HCT116 (cell line): ENCODE measurements around the gene MTA1. TPM values are rescaled to one million over a fixed set of nuclear protein-coding genes. Genes with fewer than 3 reads are reported as not detected.

Experiments used
- ATAC-seq: fragments of 200-7000 bp; cut with Tn5 transposase; 2 replicates; pipeline ENCODE4 v1.9.1; 2020; ENCODE audit warnings: mild to moderate bottlenecking, moderate library complexity
- BruUV-seq: library from RNA; stranded (reverse); fragments of 400-500 nt; replicated peaks from 2 replicates; lab custom pipeline; 2021; lab: Mats Ljungman, UMichigan
- CTCF ChIA-PET: fragments of 300-600 bp; sonication (Branson Sonifier 250); formaldehyde crosslinking; loops from one replicate; lab custom pipeline; 2021; ENCODE audit warnings: antibody characterized with exemption; lab: Charles Lee
- POLR2A ChIA-PET: fragments of 300-600, 350-600 bp; sonication (Branson Sonifier 250); formaldehyde crosslinking; loops from one replicate; lab custom pipeline; 2021; ENCODE audit warnings: antibody characterized with exemption; lab: Charles Lee
- RAD21 ChIA-PET, 2 experiments: fragments of 300-600 bp; sonication (Branson Sonifier 250); formaldehyde crosslinking; loops; one replicate each; lab custom pipeline; 2023; ENCODE audit warnings: low total read pairs in 2 of 2; ENCODE audit not compliant: uncharacterized antibody in 2 of 2, unreplicated experiment in 2 of 2, low non-redundant PET in 1 of 2; lab: Charles Lee
- DNase-seq: peaks from one replicate; pipeline ENCODE4 v3.0.0-alpha.2; 2010; ENCODE audit warnings: low read depth, low spot score
- H2AFZ ChIP-seq: fragments of 200-600 bp; shearing (Covaris generic), sonication (generic); 2 replicates; pipeline ENCODE4 v1.6.1; 2017; ENCODE audit warnings: low read depth, mixed run types, mixed read lengths, antibody characterized with exemption, low read length; ENCODE audit not compliant: poor library complexity, severe bottlenecking
- H3K27ac ChIP-seq: 2 replicates; pipeline ENCODE4 v1.5.1; 2012; ENCODE audit warnings: low read depth, low read length
- H3K27me3 ChIP-seq: fragments of 200-600 bp; sonication (generic); 2 replicates; pipeline ENCODE4 v1.6.1; 2016; ENCODE audit warnings: mixed run types, low read length, mixed read lengths; ENCODE audit not compliant: insufficient read depth
- H3K36me3 ChIP-seq, 2 experiments: fragments of 200-500 bp in 1 of 2; fragments of 200-600 bp in 1 of 2; sonication (Bioruptor generic) in 1 of 2; sonication (generic) in 1 of 2; 2 replicates each; pipeline versions ENCODE4 v1.5.1 to v1.6.1; 2014 to 2016; ENCODE audit warnings: low read length in 2 of 2, inconsistent platforms in 1 of 2, mixed read lengths in 1 of 2, mixed run types in 1 of 2; ENCODE audit not compliant: insufficient read depth in 2 of 2, control insufficient read depth in 1 of 2
- H3K4me1 ChIP-seq, 2 experiments: fragments of 200-600 bp in 1 of 2; sonication (generic) in 1 of 2; 2 replicates each; pipeline versions ENCODE4 v1.5.1 to v1.6.1; 2012 to 2017; ENCODE audit warnings: low read length in 2 of 2, inconsistent platforms in 1 of 2, mild to moderate bottlenecking in 1 of 2, mixed read lengths in 1 of 2, mixed run types in 1 of 2, moderate library complexity in 1 of 2; ENCODE audit not compliant: insufficient read depth in 2 of 2, control insufficient read depth in 1 of 2
- H3K4me2 ChIP-seq: fragments of 200-600 bp; sonication (generic); 2 replicates; pipeline ENCODE4 v1.6.1; 2017; ENCODE audit warnings: mixed run types, low read length, mixed read lengths
- H3K4me3 ChIP-seq, 2 experiments: fragments of 200-600 bp in 1 of 2; sonication (generic) in 1 of 2; replicated peaks in 1 of 2; 2 replicates each; pipeline ENCODE4 v1.5.1; 2011 to 2016; ENCODE audit warnings: low read length in 2 of 2, control low read depth in 1 of 2, low read depth in 1 of 2, mild to moderate bottlenecking in 1 of 2, mixed read lengths in 1 of 2, mixed run types in 1 of 2
- H3K79me2 ChIP-seq: fragments of 200-600 bp; sonication (generic); 2 replicates; pipeline ENCODE4 v1.6.1; 2017; ENCODE audit warnings: mild to moderate bottlenecking, mixed run types, low read length, moderate library complexity, mixed read lengths; ENCODE audit not compliant: insufficient read depth
- H3K9ac ChIP-seq: fragments of 200-600 bp; sonication (generic); 2 replicates; pipeline ENCODE4 v1.6.1; 2016; ENCODE audit warnings: low read length, mixed read lengths
- H3K9me2 ChIP-seq: fragments of 200-600 bp; sonication (generic), shearing (Covaris generic); 2 replicates; pipeline ENCODE4 v1.6.1; 2017; ENCODE audit warnings: mixed run types, mild to moderate bottlenecking, moderate library complexity; ENCODE audit not compliant: insufficient read depth
- H3K9me3 ChIP-seq, 2 experiments: fragments of 200-500 bp in 1 of 2; fragments of 200-600 bp in 1 of 2; sonication (Bioruptor generic) in 1 of 2; sonication (generic) in 1 of 2; 2 replicates each; pipeline ENCODE4 v1.6.1; 2014 to 2017; ENCODE audit warnings: low read length in 2 of 2, mixed read lengths in 2 of 2, inconsistent platforms in 1 of 2, low read depth in 1 of 2, mild to moderate bottlenecking in 1 of 2, mixed run types in 1 of 2, moderate library complexity in 1 of 2; ENCODE audit not compliant: control insufficient read depth in 1 of 2, insufficient read depth in 1 of 2
- H4K20me1 ChIP-seq: fragments of 200-600 bp; sonication (generic), shearing (Covaris generic); 2 replicates; pipeline ENCODE4 v1.6.1; 2017; ENCODE audit warnings: mixed run types, mild to moderate bottlenecking, moderate library complexity; ENCODE audit not compliant: insufficient read depth
- CBX3 ChIP-seq: IDR thresholded peaks from 2 replicates; pipeline ENCODE4 v1.6.1; 2012; ENCODE audit warnings: low read depth
- EGR1 ChIP-seq: IDR thresholded peaks from 2 replicates; pipeline ENCODE4 v1.6.1; 2012; ENCODE audit warnings: low read depth
- ELF1 ChIP-seq: IDR thresholded peaks from 2 replicates; pipeline ENCODE4 v1.6.1; 2012; ENCODE audit warnings: low read depth, borderline replicate concordance
- EZH2 ChIP-seq: fragments of 200-600 bp; sonication (generic); IDR thresholded peaks from 2 replicates; pipeline ENCODE4 v1.6.1; 2017; ENCODE audit warnings: antibody characterized with exemption, mixed run types
- EZH2phosphoT487 ChIP-seq: fragments of 200-600 bp; IDR thresholded peaks from 2 replicates; pipeline ENCODE4 v1.6.1; 2018; ENCODE audit warnings: antibody characterized with exemption, borderline replicate concordance
- JUND ChIP-seq: IDR thresholded peaks from 2 replicates; pipeline ENCODE4 v1.6.1; 2012
- SIN3A ChIP-seq: IDR thresholded peaks from 2 replicates; pipeline ENCODE4 v1.6.1; 2012; ENCODE audit warnings: low read depth
- SP1 ChIP-seq: IDR thresholded peaks from 2 replicates; pipeline ENCODE4 v1.6.1; 2012; ENCODE audit warnings: low read depth
- ZBTB33 ChIP-seq: IDR thresholded peaks from 2 replicates; pipeline ENCODE4 v1.6.1; 2011; ENCODE audit warnings: mild to moderate bottlenecking, low read length, moderate library complexity; ENCODE audit not compliant: insufficient replicate concordance; ENCODE audit errors: extremely low read depth
- ZNF274 ChIP-seq: fragments of 200-500 bp; sonication (Bioruptor generic); IDR thresholded peaks from 2 replicates; pipeline ENCODE4 v1.6.1; 2014; ENCODE audit warnings: mild to moderate bottlenecking, low read depth, low read length, inconsistent platforms
- intact Hi-C: fragments of 100-400 bp; cut with micrococcal nuclease; formaldehyde crosslinking; loops from 2 replicates; pipeline ENCODE4 v1.10.0; 2022
- total RNA-seq: library from RNA; stranded (reverse); gene quantifications from one replicate; pipeline ENCODE4 v1.2.1, GENCODE V29; 2021; ENCODE audit not compliant: unreplicated experiment
- TF ChIP-seq, protein P1 (sequence below): IDR thresholded peaks from 2 replicates; pipeline ENCODE4 v1.6.1; 2012; ENCODE audit warnings: low read depth

The MTA1 gene
- total RNA-seq, 1 experiment from 2014 or later, result 229 TPM

- CTCF ChIA-PET, result interaction anchor here (0.6 kb wide), 1 partner anchor 18 kb away, joined by 3 read pairs; no protein-coding TSS in a partner anchor
These were observed 87.6 kb downstream of the MTA1 start for GRCh38 chr14:105507247-105507646.

DNA sequence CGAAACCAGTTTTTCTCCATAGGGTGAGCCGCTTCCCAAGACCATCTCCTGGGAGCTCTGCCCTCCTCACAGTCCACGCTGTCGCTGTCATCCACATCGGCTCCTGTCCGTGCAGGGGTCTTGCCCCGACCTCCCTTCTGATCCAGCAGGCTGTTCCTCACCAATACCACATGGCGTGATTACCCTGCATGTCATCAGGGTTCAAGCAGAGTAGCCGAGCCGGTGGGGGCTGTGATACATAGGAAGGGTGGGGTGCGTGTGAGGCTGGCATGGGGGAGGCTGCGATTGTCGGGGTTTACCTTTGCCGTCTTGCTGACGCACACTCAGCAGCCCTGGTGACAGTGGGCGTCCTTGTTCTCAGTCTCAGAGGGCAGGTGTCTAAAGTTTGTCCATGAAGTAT lies 88.4 kb downstream of the MTA1 start:
- Histone ChIP-seq H3K4me1 (peaks cover 10 to 15% of the 10 kb centered on the region in 2 experiments), H3K9me2 (no peaks in the 10 kb centered on the region), H3K9me3 (no peaks in the 10 kb centered on the region), H3K79me2 (no peaks in the 10 kb centered on the region), H3K27me3 (no peaks in the 10 kb centered on the region), H3K4me3 (no peak overlapping the region), H2AFZ (no peak overlapping the region), H3K9ac (no peak overlapping the region), H4K20me1 (no peaks in the 10 kb centered on the region), H3K27ac (no peak overlapping the region), H3K36me3 (no peaks in the 10 kb centered on the region), H3K4me2 (no peak overlapping the region)
- DNase-seq (no peak), ATAC-seq (no peak)
- ChIA-PET RAD21 (no interaction called here), POLR2A (no interaction called here), CTCF (no interaction called here)
- TF ChIP-seq EZH2phosphoT487 (no peak), JUND (no peak), ZBTB33 (no peak), EZH2 (no peak), ZNF274 (no peak), SP1 (no peak), ELF1 (no peak), SIN3A (no peak)
- TF ChIP-seq, protein P1, sequence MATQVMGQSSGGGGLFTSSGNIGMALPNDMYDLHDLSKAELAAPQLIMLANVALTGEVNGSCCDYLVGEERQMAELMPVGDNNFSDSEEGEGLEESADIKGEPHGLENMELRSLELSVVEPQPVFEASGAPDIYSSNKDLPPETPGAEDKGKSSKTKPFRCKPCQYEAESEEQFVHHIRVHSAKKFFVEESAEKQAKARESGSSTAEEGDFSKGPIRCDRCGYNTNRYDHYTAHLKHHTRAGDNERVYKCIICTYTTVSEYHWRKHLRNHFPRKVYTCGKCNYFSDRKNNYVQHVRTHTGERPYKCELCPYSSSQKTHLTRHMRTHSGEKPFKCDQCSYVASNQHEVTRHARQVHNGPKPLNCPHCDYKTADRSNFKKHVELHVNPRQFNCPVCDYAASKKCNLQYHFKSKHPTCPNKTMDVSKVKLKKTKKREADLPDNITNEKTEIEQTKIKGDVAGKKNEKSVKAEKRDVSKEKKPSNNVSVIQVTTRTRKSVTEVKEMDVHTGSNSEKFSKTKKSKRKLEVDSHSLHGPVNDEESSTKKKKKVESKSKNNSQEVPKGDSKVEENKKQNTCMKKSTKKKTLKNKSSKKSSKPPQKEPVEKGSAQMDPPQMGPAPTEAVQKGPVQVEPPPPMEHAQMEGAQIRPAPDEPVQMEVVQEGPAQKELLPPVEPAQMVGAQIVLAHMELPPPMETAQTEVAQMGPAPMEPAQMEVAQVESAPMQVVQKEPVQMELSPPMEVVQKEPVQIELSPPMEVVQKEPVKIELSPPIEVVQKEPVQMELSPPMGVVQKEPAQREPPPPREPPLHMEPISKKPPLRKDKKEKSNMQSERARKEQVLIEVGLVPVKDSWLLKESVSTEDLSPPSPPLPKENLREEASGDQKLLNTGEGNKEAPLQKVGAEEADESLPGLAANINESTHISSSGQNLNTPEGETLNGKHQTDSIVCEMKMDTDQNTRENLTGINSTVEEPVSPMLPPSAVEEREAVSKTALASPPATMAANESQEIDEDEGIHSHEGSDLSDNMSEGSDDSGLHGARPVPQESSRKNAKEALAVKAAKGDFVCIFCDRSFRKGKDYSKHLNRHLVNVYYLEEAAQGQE, result no peak
- intact Hi-C loops, result no loop called here
- BruUV-seq, result no TSS peak

More at GRCh38 chr14:105507247-105507646, 87.6 kb downstream of the MTA1 start:
- Histone ChIP-seq H3K27ac (no peak overlapping the region), H2AFZ (no peak overlapping the region), H3K79me2 (no peaks in the 10 kb centered on the region), H3K9me3 (no peaks in the 10 kb centered on the region), H3K36me3 (no peaks in the 10 kb centered on the region), H3K4me3 (no peak overlapping the region), H3K9me2 (no peaks in the 10 kb centered on the region), H3K4me1 (peaks cover 10 to 15% of the 10 kb centered on the region in 2 experiments), H3K27me3 (no peaks in the 10 kb centered on the region), H4K20me1 (no peaks in the 10 kb centered on the region)
- DNase-seq (no peak), ATAC-seq (no peak)
- POLR2A ChIA-PET, result no interaction called here
- BruUV-seq, result no TSS peak
- RAD21 ChIA-PET, result no interaction called here
- intact Hi-C loops, result no loop called here
- TF ChIP-seq CBX3 (no peak), EGR1 (no peak)
- TF ChIP-seq, all 23 proteins: peak for 0
- Histone ChIP-seq H3K9ac (no peak overlapping the region), H3K4me2 (no peak overlapping the region)
